Stimulated activated CD8-positive, alpha-beta memory T cell treated with anti-CD3 and anti-CD28 coated beads, Interleukin-4, amount 100 ng/mL, for 4 hours (primary cell): ENCODE data around the gene P4HA1.
"Not testable (repeated sequence)": the region's sequence is repeated elsewhere in the genome, so short reads cannot be mapped to it uniquely, and the experiment has no call there.

ENCODE experiments used
- DNase-seq, 2 donors: peaks; one replicate each; pipeline ENCODE4 v3.0.0-alpha.2; 2020; ENCODE audit warnings: low read depth in 2 of 2, low spot score in 1 of 2

Gene P4HA1

DNA sequence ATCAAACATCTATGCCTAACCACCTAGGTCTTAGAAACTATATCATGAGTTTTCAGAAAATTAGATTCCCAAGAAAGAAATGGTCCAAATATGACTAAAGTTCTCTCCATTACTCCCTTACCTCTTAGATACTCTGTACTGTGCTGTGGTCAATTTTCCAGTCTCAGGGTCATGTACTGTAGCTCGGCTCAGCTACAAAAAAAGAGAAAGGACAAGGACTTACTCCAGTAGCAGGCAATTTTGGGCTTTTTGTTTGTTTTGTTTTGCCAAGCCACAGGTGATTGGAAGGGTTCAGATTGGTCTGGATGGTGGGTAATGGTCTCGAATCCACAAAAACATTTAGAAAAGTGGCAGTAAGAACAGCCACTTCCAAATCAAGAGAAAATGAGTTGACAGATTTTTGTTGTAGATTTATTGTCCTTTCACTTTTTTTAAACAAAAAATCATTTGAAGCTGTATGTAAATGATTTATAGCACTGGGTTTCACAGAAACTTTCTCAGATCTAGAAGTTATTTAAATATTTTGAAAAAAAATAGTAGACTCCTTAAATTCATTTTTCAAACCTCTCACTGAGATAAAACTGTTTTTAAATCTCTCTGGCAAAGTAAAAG, 52.8 kb downstream of the P4HA1 start:
- DNase-seq: no peak

DNA sequence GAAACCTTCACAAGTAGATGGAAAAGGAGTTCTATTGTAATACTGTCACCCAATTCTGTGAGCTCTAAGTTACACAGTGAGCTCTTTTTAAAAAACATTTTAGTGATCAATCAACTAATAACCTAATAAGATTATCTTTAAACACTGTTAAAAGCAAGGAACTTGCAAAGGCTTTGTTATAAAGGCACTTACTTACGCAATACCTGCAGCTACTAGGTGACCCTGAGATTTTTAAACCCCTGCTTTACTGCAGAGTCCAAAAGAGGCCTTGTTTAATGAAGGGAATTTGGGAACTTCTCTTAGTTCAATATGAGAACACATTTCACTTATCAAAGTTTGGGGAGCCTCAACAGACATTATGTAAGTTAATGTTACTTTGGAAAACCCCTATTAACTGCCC, 53.3 kb downstream of the P4HA1 start:
- no peak for DNase-seq

DNA sequence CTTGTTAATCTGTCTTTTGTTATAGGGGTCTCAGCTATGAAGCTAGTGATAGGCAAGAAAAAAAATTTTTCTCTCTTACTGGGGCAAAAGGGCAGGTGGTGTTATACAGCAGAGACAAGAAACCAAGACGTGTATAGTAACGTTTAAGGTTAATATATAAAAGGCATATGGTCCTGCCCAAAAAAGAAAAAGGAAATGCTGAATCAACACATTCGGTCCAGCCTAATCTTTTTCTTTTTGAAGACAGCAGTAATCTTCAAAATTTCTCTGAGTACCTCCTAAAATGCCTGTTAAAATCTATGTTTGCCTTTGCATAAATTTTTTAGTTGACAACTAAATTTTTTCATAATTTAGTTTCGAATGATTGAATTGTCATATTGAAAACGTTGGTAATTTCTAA, 54.5 kb downstream of the P4HA1 start:
- DNase-seq: no peak

DNA sequence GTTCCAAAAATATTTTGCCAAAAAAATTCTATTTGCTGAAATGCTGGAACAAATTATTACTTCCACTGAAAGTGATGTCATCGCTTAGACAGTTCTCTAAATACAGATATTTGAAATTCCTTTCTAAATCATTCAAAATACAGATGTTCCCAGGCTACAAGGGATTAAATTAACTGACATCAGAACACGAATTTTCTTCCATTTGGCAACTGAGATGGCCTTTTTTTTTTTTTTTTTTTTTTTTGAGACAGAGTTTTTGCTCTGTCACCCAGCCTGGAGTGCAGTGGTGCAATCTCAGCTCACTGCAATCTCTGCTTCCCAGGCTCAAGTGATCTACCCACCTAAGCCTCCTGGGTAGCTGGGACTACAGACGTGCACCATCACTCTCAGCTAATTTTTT, 57.0 kb downstream of the P4HA1 start:
- no peak for DNase-seq

DNA sequence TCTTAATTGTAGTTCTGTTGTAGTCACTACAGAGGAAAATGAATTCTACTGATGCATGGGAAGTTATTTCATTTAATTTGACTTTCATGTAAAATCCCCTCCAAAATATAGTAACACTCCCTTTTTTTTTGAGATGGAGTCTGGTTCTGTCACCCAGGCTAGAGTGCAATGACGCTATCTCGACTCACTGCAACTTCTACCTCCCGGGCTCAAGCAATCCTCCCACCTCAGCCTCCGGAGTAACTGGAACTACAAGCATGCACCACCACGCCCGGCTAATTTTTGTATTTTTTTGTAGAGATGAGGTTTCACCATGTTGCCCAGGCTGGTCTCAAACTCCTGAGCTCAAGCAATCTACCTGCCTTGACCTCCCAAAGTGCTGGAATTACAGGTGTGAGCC, 60.4 kb downstream of the P4HA1 start:
- DNase-seq: not testable (repeated sequence)

DNA sequence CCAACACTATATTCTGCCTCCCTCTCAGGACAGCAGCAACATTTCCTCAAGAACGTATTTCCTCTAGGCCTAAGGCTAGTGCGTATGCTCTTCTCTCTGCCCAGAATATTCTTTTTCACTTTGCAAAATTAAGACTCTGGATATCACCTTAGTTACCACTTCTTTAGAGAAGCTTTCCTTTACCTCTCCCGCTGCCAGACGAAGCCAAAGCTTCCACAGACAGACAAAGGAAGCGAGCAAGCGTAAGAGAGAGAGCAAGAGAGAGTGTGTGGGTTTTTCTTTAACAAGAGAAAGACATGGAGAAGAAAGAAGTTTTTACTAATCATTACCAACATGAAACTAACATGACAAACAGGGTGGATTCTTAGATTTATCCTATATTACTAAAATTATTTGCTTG, 64.1 kb downstream of the P4HA1 start:
- DNase-seq: no peak

DNA sequence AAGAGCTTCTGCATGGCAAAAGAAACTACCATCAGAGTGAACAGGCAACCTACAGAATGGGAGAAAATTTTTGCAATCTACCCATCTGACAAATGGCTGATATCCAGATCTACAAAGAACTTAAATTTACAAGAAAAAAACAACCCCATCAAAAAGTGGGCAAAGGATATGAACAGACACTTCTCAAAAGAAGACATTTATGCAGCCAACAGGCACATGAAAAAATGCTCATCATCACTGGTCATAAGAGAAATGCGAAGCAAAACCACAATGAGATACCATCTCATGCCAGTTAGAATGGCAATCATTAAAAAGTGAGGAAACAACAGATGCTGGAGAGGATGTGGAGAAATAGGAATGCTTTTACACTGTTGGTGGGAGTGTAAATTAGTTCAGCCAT, 70.0 kb downstream of the P4HA1 start:
- DNase-seq: not testable (repeated sequence)

DNA sequence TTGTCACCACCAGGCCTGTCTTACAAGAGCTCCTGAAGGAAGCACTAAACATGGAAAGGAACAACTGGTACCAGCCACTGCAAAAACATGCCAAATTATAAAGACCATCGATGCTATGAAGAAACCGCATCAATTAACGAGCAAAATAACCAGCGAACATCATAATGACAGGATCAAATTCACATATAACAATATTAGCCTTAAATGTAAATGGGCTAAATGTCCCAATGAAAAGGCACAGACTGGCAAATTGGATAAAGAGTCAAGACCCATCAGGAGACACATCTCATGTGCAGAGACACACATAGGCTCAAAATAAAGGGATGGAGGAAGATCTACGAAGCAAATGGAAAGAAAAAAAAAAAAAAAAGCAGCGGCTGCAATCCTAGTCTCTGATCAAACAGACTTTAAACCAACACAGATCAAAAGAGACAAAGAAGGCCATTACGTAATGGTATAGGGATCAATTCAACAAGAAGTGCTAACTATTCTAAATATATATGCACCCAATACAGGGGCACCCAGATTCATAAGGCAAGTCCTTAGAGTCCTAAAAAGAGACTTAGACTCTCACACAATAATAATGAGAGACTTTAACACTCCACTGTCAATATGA, 73.1 kb downstream of the P4HA1 start:
- not testable (repeated sequence) for DNase-seq

DNA sequence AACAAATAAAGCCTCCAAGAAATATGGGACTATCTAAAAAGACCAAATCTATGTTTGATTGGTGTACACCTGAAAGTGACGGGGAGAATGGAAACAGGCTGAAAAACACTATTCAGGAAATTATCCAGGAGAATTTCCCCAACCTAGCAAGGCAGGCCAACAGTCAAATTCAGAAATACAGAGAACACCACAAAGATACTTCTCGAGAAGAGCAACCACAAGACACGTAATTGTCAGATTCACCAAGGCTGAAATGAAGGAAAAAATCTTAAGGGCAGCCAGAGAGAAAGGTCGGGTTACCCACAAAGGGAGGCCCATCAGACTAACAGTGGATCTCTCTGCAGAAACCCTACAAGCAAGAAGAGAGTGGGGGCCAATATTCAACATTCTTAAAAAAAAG, 73.7 kb downstream of the P4HA1 start:
- not testable (repeated sequence) for DNase-seq

DNA sequence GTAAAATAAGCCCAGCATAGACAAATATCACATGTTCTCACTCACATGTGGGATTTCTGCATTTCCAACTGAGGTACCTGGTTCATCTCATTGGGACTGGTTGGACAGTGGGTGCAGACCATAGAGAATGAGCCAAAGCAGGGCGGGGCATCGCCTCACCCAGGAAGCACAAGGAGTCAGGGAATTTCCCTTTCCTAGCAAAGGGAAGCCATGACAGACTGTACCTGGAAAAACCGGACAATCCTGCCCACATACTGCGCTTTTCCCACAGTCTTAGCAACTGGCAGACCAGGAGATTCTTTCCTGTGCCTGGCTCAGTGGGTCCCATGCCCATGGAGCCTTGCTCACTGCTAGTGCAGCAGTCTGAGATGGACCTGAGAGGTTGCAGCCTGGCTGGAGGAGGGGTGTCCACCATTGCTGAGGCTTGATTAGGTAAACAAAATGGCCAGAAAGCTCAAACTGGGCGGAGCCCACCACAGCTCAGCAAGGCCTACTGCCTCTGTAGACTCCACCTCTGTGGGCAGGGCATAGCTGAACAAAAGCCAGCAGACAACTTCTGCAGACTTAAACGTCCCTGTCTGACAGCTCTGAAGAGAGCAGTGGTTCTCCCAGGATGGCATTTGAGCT, 75.0 kb downstream of the P4HA1 start:
- DNase-seq: not testable (repeated sequence)

DNA sequence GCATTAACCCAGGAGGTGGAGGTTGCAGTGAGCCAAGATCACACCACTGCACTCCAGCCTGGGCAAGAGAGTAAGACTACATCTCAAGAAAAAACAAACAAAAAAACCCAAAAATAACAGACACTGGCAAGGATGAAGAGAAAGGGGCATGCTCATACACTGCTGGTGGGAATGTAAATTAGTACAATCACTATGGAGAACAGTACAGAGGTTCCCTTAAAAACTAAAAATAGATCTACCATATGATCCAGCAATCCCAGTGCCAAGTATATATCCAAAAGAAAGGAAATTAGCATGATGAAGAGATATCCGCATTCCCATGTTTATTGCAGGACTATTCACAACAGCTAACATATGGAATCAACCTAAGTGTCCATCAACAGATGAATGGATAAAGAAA, 75.6 kb downstream of the P4HA1 start:
- DNase-seq: no peak

DNA sequence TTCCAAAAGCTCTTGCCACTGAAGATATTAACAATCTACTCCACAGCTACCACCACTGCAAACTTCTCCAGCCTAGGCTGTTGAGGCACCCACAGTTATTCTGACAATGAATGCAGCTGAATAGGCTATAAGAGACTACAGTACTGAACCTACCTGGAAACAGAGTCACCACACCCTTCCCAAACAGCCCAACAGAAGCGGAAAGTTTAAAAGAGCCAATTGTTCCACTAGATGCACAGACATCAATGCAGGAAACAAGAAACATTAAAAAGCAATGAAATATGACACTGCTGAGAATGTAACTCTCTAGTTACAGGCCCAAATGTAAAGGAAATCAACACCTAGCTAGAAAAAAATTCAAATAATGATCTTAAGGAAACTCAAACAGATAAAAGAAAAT, 77.6 kb downstream of the P4HA1 start:
- DNase-seq: no peak

DNA sequence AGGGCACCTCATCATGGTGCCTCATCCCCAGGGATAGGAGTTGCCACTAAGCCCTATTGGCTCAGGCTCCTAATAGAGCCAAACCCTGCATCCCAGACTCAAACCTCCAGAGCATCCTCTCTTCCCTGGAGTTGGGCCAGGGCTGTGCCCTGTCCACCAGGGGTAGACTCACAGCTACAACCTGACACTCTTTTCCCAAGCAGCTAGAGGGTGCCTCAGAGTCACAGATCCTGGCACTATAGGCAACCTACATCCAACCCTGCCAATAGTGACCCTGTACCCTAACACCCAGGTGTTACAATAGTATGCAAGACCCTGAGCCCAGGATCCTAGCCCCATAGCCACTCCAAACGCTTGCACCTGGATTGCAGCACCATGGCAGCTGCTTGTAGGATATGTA, 78.0 kb downstream of the P4HA1 start:
- DNase-seq: no peak

DNA sequence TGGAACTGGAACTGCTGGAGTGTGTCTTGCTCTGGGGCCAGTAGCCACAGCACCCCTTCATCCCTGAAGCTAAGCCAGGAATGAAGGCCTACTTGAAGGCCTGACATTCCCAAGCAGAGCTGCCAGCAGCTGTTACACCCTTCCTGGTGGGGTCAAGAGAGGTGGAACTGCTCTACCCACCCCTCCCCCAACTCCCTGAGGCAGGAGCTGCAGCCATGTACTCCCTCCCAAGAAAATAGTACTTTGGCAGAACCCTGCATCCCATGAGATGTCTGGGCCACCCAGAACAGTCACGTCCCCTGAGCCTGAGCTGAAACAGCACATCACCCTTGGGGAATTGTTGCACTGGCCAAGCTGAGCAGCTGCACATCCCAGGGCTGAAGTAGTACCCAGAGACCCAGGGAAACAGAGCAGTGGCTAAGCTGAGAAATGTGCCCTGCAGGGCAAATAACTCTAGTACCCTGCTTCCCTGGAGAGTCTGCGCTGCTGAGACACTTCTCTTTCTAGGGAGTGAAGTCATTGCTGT, 78.6 kb downstream of the P4HA1 start:
- DNase-seq: no peak

DNA sequence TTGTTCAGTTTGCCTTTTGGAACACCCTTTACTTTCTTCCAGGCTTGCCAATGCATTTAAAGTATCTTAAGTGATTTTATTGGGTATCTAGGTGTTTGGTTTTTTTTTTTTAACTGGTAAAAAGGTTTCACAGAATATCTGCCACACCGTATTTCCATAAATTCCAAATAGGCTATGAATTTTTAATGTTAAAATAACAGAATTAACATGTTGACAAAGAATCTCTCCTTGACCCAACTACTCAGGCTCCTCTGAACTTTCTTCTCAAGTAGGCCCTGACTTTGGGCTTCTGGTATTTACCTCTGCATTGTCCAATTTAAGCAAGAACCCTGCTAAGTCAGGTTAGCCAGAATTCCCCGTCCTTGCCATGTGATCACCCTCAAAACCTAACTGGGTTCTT, 80.9 kb downstream of the P4HA1 start:
- no peak for DNase-seq

DNA sequence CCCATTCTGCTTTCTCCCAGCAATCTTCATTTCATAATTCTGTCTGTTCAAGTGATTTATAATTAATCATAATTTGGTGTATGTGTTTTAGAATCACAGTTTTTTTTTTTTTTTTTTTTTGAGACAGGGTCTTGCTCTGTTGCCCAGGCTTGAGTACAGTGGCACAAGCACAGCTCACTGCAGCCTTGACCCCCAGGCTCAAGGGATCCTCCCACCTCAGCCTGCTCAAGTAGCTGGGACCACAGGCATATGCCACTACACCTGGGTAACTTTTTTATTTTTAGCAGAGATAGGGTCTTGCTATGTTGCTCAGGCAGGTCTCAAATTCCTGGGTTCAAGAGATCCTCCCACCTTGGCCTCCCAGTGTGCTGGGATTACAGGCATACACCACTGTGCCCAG, 92.8 kb downstream of the P4HA1 start:
- DNase-seq: no peak

DNA sequence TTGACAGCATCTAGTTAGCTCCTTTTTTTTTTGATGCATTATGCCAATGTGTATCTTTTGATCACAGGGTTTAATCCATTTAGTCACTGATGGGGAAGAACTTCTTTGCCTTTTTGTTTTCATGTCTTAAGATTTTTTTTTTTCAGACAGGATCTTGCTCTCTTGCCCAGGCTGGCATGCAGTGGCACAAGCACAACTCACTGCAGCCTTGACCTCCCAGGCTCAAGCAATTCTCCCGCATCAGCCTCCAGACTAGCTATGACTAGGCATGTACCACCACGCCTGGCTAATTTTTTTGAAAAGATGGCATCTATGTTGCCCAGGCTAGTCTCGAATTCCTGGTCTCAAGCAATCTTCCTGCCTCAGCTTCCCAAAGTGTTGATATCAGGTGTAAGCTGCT, 95.7 kb downstream of the P4HA1 start:
- DNase-seq: no peak

DNA sequence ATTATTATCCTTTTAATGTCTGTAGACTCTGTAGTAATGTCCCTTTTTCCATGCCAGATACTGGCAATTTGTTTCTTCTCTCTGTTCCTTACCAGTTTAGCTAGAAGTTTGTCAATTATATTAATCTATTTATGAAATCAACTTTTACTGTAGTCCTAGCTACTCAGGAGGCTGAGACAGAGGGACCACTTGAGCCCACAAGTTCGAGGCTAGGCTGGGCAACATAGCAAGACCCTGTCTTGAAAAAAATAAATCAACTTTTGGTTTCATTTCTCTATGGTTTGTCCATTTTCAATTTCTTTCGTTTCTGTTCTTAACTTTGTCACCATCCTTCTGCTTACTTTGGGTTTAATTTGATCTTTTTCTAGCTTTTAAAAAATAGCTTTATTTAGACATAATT, 99.6 kb downstream of the P4HA1 start:
- no peak for DNase-seq

DNA sequence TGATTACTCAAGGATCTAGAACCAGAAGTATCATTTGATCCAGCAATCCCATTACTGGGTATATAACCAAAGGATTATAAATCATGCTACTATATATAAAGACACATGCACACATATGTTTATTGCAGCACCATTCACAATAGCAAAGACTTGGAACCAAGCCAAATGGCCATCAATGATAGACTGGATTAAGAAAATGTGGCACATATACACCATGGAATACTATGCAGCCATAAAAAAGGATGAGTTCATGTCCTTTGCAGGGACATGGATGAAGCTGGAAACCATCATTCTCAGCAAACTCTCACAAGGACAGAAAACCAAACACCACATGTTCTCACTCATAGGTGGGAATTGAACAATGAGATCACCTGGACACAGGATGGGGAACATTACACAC, 101.2 kb downstream of the P4HA1 start:
- DNase-seq: not testable (repeated sequence)

DNA sequence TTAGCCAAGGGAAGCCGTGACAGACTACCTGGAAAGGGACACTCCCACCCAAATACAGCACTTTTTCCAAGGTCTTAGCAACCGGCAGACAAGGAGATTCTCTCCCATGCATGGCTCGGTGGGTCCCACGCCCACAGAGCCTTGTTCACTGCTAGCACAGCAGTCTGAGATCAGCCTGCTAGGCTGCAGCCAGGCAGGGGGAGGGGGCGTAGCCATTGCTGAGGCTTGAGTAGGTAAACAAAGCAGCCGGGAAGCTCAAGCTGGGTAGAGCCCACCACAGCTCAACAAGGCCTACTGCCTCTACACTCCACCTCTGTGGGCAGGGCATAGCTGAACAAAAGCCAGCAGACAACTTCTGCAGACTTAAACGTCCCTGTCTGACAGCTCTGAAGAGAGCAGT, 106.9 kb downstream of the P4HA1 start:
- not testable (repeated sequence) for DNase-seq

DNA sequence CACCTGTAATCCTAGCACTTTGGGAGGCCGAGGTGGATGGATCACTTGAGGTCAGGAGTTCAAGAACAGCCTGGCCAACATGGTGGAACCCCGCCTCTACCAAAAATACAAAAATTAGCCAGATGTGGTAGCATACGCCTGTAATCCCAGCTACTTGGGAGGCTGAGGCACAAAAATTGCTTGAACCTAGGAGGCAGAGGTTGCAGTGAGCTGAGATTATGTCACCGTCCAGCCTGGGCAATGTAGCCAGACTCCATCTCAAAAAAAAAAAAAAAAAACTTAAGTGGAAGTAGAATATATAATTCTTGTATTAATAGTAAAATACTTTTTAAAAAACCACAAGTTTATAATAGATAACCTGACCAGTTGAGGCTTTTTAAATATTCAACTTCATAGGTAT, 112.0 kb downstream of the P4HA1 start:
- not testable (repeated sequence) for DNase-seq

DNA sequence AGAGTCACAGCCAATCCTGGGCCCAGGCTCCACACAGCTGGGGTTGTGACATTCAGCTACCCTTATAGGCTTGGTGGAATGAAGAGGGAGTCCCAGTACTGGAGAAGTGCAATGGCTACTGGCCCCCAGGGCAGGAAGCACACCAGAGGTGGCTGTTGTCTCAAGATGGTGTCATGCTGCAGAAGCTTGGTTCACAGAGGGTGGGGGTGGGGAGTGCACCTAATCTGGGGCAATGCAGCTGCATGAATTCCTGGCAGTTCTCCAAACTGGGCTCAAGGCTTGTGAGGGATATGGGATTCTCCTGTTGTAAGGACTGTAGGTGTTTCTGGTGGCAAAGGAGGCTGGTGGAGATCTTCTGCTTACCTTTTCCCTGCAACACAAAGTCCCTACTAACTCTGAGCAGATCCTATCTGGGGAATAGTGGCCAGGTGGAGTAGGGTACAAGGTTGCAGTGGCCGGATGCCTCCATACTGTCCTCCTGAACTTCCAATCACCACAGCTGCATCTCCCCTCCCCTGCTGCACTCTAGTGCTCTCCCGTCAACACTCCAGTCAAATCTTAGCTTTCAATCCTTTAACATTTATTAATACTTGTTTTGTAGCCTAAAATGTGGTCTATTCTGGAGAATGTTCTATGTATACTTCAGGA, 114.7 kb downstream of the P4HA1 start:
- no peak for DNase-seq
